ENCODE data around the gene SCN9A.
"Not testable (repeated sequence)": the region's sequence is repeated elsewhere in the genome, so short reads cannot be mapped to it uniquely, and the experiment has no call there.

SCN9A gene

DNA sequence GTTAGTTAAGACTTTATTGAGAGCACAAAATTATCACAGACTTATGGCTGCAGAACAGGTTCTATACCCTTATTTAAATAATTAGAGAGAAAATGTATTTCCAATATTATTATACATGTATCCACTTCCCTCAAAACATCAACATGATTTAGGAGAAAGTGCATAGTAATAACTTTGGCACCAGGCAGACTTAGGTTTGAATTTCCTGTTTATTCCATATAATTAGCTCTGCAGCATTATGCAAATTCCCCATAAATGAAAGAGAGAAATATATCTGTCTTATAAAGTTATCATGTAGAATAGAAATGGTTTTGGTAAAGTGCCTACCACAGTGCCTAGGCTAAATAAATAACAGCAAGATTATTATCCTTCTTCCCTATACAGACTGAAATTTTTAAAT is 15.3 kb downstream of the SCN9A start:
- ChIA-PET CTCF (interaction anchor here (2.0 kb wide), 1 partner anchor 14 kb away, joined by 7 read pairs; the partner anchor contains the start of gene SCN9A), POLR2A (no interaction called here)
- no peak for DNase-seq (ENCODE audit: extremely low spot score)

DNA sequence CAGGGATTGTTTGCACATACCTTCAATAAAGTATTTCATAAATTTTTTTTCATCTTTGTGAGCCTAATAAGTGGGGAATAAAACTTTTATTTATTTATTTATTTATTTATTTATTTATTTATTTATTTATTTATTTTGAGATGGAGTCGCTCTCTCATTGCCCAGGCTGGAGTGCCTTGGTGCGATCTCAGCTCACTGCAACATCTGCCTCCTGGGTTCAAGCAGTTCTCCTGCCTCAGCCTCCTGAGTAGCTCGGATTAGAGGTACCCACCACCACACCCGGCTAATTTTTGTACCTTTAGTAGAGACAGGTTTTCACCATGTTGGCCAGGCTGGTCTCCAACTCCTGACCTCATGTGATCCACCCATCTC is 17.8 kb downstream of the SCN9A start:
- DNase-seq (ENCODE audit: extremely low spot score); CTCF ChIA-PET; POLR2A ChIA-PET: not testable (repeated sequence)

More for the DNA sequence above, 15.3 kb downstream of the SCN9A start:
- TF ChIP-seq, protein P1, sequence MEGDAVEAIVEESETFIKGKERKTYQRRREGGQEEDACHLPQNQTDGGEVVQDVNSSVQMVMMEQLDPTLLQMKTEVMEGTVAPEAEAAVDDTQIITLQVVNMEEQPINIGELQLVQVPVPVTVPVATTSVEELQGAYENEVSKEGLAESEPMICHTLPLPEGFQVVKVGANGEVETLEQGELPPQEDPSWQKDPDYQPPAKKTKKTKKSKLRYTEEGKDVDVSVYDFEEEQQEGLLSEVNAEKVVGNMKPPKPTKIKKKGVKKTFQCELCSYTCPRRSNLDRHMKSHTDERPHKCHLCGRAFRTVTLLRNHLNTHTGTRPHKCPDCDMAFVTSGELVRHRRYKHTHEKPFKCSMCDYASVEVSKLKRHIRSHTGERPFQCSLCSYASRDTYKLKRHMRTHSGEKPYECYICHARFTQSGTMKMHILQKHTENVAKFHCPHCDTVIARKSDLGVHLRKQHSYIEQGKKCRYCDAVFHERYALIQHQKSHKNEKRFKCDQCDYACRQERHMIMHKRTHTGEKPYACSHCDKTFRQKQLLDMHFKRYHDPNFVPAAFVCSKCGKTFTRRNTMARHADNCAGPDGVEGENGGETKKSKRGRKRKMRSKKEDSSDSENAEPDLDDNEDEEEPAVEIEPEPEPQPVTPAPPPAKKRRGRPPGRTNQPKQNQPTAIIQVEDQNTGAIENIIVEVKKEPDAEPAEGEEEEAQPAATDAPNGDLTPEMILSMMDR (IDR thresholded peaks at IDR 0.05; ENCODE audit: control extremely low read depth, extremely low read depth, low read depth, missing control alignments): no peak

DNA sequence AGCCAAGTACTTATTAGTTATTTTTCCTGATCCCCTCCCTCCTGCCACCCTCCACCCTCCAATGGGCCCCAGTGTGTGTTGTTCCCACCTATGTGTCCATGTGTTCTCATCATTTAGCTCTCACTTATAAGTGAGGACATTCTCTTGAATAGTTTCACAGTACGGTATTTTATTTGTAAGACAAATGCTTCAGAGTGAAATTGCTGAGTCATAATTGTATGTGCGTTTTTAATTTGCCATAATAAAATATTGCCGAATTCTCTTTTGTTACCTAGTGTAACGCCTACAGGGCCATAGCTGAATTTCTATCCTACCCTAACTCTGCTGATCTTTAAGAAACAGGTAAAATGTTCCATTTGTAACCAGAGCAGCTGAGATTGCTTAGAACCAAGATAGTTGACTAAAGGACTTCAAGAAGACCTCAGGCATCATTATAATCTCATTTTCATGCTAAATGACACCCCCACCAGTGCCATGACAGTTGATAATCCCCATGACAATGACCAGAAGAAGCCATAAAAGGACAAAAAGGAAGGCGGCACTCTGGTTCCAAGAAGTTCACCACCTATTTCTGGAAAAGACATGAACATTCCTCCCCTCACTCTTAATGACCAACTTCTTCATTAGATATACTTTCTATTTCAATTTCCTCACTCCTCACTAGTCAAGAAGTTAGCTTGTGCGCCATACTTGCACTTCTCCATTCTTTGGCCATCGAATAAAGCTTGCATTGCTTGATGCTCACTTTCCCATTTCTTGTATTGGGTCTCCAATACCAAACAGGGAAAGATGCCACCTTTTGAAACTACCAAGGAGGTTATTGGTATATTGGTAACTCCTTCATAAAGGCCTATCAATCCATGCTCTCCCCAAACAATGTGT is 18.4 kb downstream of the SCN9A start:
- no peak for DNase-seq (ENCODE audit: extremely low spot score)
- POLR2A ChIA-PET: no interaction called here
- TF ChIP-seq, protein P1 (IDR thresholded peaks at IDR 0.05; ENCODE audit: control extremely low read depth, extremely low read depth, low read depth, missing control alignments): no peak
- CTCF ChIA-PET: no interaction called here

DNA sequence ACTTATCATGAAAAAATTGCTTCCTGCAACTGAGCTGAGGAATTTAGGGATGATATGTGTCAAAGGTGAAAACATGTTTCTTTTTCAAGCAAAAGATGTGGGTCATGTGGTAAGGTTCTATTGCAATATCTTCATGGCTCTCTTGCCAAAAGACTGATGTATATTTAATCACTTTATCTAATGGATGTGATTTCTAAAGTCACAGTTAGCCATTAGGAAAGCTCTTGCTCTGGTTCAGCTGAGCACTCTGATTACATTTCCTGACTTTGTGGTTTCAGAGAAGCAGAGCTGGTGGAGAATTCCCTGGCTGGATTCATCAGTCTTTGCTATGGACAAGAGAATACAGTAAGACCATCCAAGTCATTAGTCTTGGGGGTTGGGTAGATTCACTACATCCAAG is 24.4 kb downstream of the SCN9A start:
- TF ChIP-seq, protein P1 (IDR thresholded peaks at IDR 0.05; ENCODE audit: control extremely low read depth, extremely low read depth, low read depth, missing control alignments): no peak
- DNase-seq (ENCODE audit: extremely low spot score): no peak
- ChIA-PET CTCF (interaction anchor here (1.0 kb wide), 1 partner anchor 38 kb away, joined by 3 read pairs; no protein-coding TSS in a partner anchor), POLR2A (no interaction called here)

DNA sequence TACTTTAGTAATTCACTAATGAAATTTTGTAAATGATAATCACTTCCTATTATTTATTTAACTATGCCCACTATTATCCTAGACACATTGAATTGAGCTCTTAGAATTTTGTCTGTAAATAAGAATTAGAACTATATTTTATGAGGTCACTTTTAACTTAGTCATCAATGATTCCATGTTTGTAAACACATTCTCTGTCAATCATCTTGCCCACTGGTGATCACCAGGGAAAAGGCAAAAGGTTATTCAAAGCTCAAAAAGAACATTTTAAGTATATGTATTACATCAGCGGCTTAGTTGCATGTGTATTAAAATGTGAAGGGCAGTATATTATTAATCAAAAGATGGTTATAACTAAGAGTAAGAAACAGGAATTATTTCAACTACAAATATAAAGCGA is 25.2 kb downstream of the SCN9A start:
- POLR2A ChIA-PET: no interaction called here
- TF ChIP-seq, protein P1 (IDR thresholded peaks at IDR 0.05; ENCODE audit: control extremely low read depth, extremely low read depth, low read depth, missing control alignments): no peak
- DNase-seq (ENCODE audit: extremely low spot score): no peak
- CTCF ChIA-PET: interaction anchor here (1.0 kb wide), 1 partner anchor 16 kb away, joined by 3 read pairs; no protein-coding TSS in a partner anchor

DNA sequence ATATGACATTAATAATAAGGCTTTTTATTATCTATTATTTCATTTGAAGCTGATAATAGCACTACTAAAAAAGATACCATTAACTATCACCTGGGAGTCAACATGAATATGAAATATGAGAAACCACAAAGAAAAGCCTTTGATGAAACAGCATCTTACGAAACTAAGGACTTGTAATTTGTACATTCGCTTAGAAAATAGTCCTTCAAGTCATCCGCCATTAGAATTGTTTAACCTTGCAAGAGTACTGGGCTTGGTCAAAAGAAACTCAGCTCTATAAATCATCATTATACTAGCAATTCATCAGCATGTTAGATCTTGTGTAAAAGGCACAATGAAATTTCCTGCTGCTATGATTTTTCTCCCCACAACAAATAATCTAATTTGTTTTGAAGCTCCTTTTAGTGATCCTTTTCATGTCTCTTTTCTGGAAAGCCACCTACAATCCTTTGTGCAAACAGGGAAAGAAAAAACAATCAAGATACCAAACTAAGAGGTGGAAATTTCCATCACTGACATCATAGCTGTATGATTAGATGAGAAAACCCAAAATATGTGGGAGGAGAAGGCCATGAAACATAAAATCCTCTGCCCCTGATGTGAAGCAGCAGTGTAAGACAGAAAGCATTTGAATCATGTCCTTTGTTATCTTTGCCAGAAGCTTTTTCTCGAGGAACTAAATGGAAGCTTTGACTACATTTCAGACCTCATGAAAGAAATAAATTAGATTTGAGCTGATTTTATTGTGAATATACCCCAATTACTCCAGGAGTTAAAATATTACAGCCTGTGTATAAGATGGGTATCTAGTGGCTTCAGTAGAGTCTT is 31.2 kb downstream of the SCN9A start:
- ChIA-PET POLR2A (no interaction called here), CTCF (no interaction called here)
- DNase-seq (ENCODE audit: extremely low spot score): no peak
- TF ChIP-seq, protein P1 (IDR thresholded peaks at IDR 0.05; ENCODE audit: control extremely low read depth, extremely low read depth, low read depth, missing control alignments): no peak

DNA sequence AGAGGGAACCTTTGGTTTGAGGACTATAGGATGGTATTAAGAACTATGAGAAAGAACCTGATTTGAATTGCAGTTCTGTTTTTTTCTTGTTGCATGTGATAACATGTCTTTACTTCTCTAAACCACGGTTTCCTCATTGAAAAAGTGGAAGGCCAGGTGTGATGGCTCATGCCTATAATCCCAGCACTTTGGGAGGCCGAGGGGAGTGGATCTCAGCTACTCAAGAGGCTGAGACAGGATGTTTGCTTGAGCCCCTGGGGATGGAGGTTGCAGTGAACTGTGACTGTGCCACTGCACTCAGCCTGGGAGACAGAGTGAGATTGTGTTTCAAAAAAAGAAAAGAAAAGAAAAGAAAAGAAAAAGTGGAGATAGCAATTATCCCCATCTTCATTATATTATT is 32.3 kb downstream of the SCN9A start:
- TF ChIP-seq, protein P1 (IDR thresholded peaks at IDR 0.05; ENCODE audit: control extremely low read depth, extremely low read depth, low read depth, missing control alignments): no peak
- no peak for DNase-seq (ENCODE audit: extremely low spot score)
- POLR2A ChIA-PET: no interaction called here
- CTCF ChIA-PET: no interaction called here
